Measurements from ENCODE around the gene HNF4A. TPM values are rescaled to one million over a fixed set of nuclear protein-coding genes. Genes with fewer than 3 reads are reported as not detected.
"Not testable (repeated sequence)": the region's sequence is repeated elsewhere in the genome, so short reads cannot be mapped to it uniquely, and the experiment has no call there.

The HNF4A gene
- total RNA-seq, 1 donor from 2014 or later, result not detected

DNA sequence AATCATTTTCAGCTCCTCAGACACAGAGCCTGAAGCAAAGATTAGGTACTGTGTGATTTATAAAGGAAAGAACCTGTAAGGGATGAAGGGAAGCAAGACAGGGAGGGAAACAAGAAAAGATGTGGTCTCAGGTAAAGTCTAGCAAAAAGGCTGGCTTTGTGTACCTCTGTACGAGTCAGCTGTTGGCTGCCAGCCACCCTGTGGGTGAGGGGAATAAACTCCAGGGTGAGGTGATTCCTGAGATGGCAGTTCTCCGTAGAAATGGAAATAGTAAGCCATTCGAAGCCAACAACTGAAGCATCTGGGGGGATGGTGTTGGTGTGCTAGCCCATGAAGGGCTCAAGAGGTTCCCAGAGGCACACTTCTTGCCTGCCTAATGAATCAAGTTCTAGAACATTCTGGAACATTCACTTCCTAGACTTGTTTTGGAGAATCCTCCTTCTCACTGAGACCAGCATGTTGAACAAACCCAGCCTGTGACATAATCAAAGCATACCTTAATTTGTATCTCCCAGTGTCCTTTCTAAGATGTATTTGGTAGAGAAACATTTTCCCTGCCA, 109.6 kb downstream of the HNF4A start:
- CTCF ChIA-PET, result no interaction called here
- Mint-ChIP-seq H3K4me3 (no peak overlapping the region), H3K27me3 (peaks cover 2% of the 10 kb centered on the region), H3K4me1 (no peaks in the 10 kb centered on the region), H3K36me3 (ENCODE audit: low read depth) (no peaks in the 10 kb centered on the region), H3K27ac (no peak overlapping the region), H3K9me3 (no peaks in the 10 kb centered on the region)
- POLR2A ChIA-PET, result no interaction called here
- TF ChIP-seq, protein P1, sequence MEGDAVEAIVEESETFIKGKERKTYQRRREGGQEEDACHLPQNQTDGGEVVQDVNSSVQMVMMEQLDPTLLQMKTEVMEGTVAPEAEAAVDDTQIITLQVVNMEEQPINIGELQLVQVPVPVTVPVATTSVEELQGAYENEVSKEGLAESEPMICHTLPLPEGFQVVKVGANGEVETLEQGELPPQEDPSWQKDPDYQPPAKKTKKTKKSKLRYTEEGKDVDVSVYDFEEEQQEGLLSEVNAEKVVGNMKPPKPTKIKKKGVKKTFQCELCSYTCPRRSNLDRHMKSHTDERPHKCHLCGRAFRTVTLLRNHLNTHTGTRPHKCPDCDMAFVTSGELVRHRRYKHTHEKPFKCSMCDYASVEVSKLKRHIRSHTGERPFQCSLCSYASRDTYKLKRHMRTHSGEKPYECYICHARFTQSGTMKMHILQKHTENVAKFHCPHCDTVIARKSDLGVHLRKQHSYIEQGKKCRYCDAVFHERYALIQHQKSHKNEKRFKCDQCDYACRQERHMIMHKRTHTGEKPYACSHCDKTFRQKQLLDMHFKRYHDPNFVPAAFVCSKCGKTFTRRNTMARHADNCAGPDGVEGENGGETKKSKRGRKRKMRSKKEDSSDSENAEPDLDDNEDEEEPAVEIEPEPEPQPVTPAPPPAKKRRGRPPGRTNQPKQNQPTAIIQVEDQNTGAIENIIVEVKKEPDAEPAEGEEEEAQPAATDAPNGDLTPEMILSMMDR (IDR thresholded peaks at IDR 0.05), result no peak
- intact Hi-C loops (cut with micrococcal nuclease), result no loop called here
- DNase-seq (no peak), ATAC-seq (ENCODE audit: low read depth) (no peak)

DNA sequence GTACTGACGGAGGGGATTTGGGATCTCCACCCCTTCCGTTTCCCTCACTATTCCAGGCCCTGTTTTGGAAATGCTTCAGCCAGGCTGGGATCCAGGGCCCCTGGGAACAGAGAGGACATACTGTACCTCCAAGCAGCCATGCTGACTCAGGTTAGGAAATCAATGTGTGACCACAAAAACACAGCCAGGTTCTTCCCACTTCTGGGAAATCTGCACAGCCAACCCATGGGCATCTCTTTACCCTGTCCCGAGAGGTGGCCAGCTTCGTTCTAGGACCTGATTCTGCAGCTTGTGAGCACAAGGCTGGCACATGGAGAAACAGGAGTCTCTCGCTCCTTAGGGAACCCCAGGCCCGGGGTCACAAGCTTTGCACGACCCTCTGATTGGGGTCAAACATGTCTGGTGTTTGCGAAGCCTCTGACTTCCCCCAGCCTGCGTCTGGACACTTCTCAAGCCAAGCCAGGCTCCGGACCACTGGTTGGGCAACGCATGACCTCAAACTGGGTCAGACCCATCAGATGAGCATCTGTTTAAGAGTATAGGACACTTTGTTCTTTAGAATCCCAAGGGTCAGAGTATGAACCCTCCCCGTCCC, 111.9 kb downstream of the HNF4A start:
- CTCF ChIA-PET, result no interaction called here
- TF ChIP-seq, protein P1 (IDR thresholded peaks at IDR 0.05), result no peak
- no peak overlapping the region for H3K27ac Mint-ChIP-seq
- no peak for DNase-seq
- no peak overlapping the region for H3K4me3 Mint-ChIP-seq
- POLR2A ChIA-PET, result no interaction called here
- intact Hi-C loops (cut with micrococcal nuclease), result no loop called here
- no peaks in the 10 kb centered on the region for H3K9me3 Mint-ChIP-seq
- no peaks in the 10 kb centered on the region for H3K4me1 Mint-ChIP-seq
- H3K36me3 Mint-ChIP-seq (ENCODE audit: low read depth), result no peaks in the 10 kb centered on the region
- no peak for ATAC-seq (ENCODE audit: low read depth)
- H3K27me3 Mint-ChIP-seq, result peaks cover 2% of the 10 kb centered on the region

DNA sequence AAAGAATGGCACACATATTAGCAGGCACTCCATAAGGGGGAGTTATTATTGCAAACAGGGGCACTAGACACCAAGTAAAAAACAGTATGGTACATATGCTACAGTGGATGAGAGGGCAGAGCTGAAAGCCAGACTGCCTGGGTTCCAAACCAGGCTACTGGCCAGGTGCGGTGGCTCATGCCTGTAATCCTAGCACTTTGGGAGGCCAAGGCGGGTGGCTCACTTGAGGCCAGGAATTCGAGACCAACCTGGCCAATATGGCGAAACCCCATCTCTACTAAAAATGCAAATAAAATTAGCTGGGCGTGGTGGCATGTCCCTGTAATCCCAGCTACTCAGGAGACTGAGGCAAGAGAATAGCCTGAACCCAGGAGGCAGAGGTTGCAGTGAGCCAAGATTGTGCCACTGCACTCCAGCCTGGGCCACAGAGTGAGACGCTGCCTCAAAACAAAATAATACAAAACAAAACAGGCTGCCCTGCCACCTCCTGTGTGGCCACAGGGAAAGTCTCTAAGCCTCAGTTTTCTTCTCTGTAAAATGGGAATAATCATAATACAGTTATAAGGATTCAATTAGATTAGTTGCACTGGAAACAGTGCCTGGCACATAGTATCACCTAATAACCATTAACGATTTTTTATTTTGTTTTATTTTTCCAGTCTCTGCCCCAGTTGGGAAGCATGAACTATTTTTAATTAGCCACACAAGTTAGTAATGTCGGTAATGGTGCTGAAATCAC, 112.7 kb downstream of the HNF4A start:
- Mint-ChIP-seq H3K4me3 (no peak overlapping the region), H3K27me3 (peaks cover 2% of the 10 kb centered on the region), H3K27ac (no peak overlapping the region), H3K36me3 (ENCODE audit: low read depth) (no peaks in the 10 kb centered on the region), H3K4me1 (no peaks in the 10 kb centered on the region), H3K9me3 (no peaks in the 10 kb centered on the region)
- DNase-seq (no peak), ATAC-seq (ENCODE audit: low read depth) (no peak)
- intact Hi-C loops (cut with micrococcal nuclease), result no loop called here
- POLR2A ChIA-PET, result no interaction called here
- TF ChIP-seq, protein P1 (IDR thresholded peaks at IDR 0.05), result no peak
- CTCF ChIA-PET, result no interaction called here

DNA sequence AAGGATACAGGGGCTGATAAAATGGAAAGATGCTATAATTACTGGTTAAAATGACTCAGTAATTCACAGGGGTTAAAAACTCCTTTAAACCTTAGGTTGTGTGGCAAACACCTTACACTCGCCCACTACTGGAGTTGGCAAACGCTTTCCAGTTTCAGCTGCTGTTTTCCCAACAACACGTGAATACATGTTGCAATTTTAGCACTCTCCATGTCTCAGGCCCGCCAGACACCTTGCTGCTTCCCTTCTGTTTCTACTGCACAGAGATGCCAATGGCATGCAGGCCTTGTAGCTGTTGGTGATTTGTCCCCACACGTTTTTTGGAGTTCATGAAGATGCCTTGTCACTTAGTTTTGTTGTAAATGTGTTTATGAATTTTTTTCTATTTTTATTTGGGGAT, 114.8 kb downstream of the HNF4A start:
- TF ChIP-seq, protein P1 (IDR thresholded peaks at IDR 0.05), result no peak
- CTCF ChIA-PET, result no interaction called here

DNA sequence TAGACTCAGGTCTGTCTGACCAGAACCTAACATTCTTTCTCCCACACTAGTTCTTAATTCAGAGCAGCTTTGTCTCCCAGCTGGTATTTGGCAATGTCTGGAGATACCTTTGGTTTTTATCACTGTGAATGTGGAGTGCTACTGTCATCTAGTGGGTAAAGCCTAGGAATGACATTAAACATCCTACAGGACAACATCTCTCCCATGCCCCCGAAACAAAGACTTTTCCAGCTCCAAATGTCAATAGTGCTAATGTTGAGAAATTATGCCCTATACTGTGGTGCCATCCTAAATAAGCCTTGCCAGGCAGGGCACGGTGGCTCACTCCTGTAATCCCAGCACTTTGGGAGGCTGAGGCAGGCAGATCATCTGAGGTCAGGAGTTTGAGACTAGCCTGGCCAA, 116.0 kb downstream of the HNF4A start:
- Mint-ChIP-seq H3K4me3 (no peak overlapping the region), H3K27me3 (no peaks in the 10 kb centered on the region), H3K4me1 (peaks cover 9% of the 10 kb centered on the region), H3K9me3 (no peaks in the 10 kb centered on the region), H3K27ac (no peak overlapping the region), H3K36me3 (ENCODE audit: low read depth) (no peaks in the 10 kb centered on the region)
- ATAC-seq (ENCODE audit: low read depth) (no peak), DNase-seq (no peak)
- CTCF ChIA-PET, result no interaction called here
- POLR2A ChIA-PET, result no interaction called here
- TF ChIP-seq, protein P1 (IDR thresholded peaks at IDR 0.05), result no peak
- intact Hi-C loops (cut with micrococcal nuclease), result no loop called here

More for the DNA sequence above, 114.8 kb downstream of the HNF4A start:
- peaks cover 3% of the 10 kb centered on the region for H3K4me1 Mint-ChIP-seq
- POLR2A ChIA-PET, result no interaction called here
- intact Hi-C loops (cut with micrococcal nuclease), result no loop called here
- DNase-seq (no peak), ATAC-seq (ENCODE audit: low read depth) (no peak)
- H3K27me3 Mint-ChIP-seq, result peaks cover 2% of the 10 kb centered on the region
- no peak overlapping the region for H3K27ac Mint-ChIP-seq
- H3K4me3 Mint-ChIP-seq, result no peak overlapping the region
- no peaks in the 10 kb centered on the region for H3K36me3 Mint-ChIP-seq (ENCODE audit: low read depth)
- H3K9me3 Mint-ChIP-seq, result no peaks in the 10 kb centered on the region

DNA sequence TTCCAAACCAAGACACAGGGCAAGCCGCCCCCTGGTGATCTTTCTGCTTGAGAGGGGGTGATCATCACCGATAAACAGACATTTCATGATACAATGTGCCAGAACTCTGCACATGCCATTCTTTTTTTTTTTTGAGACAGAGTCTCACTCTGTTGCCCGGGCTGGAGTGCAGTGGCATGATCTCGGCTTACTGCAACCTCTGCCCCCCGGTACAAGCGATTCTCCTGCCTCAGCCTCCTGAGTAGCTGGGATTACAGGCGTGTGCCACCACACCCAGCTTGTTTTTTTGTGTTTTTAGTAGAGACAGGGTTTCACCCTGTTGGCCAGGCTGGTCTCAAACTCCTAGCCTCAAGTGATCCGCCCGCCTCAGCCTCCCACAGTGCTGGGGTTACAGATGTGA, 116.8 kb downstream of the HNF4A start:
- POLR2A ChIA-PET; H3K27me3 Mint-ChIP-seq; H3K36me3 Mint-ChIP-seq (ENCODE audit: low read depth); H3K9me3 Mint-ChIP-seq; intact Hi-C loops (cut with micrococcal nuclease); ATAC-seq (ENCODE audit: low read depth); H3K27ac Mint-ChIP-seq; CTCF ChIA-PET; H3K4me3 Mint-ChIP-seq; DNase-seq: not testable (repeated sequence)
- peaks cover 17% of the 10 kb centered on the region for H3K4me1 Mint-ChIP-seq
